Activated T-cell treated with anti-CD3 and anti-CD28 coated beads, Interleukin-2, amount 50 U/mL, for 24 hours (primary cell): ENCODE measurements around the gene HTT.
A peak's percentile ranks its signal among the peaks of the same experiment; 100 is the strongest.

Experiments used
- DNase-seq: peaks from one replicate; pipeline ENCODE4 v3.0.0-alpha.2; 2020
- H3K27ac Mint-ChIP-seq: 2 replicates; pipeline ENCODE4 v1.8.0; 2020; ENCODE audit warnings: mild to moderate bottlenecking, mixed read lengths
- H3K27me3 Mint-ChIP-seq: 2 replicates; pipeline ENCODE4 v1.8.0; 2020; ENCODE audit warnings: mixed read lengths
- H3K36me3 Mint-ChIP-seq: 2 replicates; pipeline ENCODE4 v1.8.0; 2020; ENCODE audit warnings: low read depth, mixed read lengths
- H3K4me1 Mint-ChIP-seq: 2 replicates; pipeline ENCODE4 v1.8.0; 2020; ENCODE audit warnings: low read depth, mixed read lengths
- H3K4me3 Mint-ChIP-seq: 2 replicates; pipeline ENCODE4 v1.8.0; 2020; ENCODE audit warnings: mild to moderate bottlenecking, moderate library complexity, mixed read lengths
- H3K9me3 Mint-ChIP-seq: 2 replicates; pipeline ENCODE4 v1.8.0; 2020; ENCODE audit warnings: mixed read lengths

Gene HTT

GRCh38 chr4:3116955-3117354 is 42.5 kb downstream of the HTT start:
- no peak overlapping the region for H3K4me3 Mint-ChIP-seq
- no peak overlapping the region for H3K27ac Mint-ChIP-seq
- H3K9me3 Mint-ChIP-seq = no peaks in the 10 kb centered on the region
- DNase-seq = no peak
- peaks cover 6% of the 10 kb centered on the region for H3K4me1 Mint-ChIP-seq
- H3K27me3 Mint-ChIP-seq = no peaks in the 10 kb centered on the region
- H3K36me3 Mint-ChIP-seq = peaks cover 95% of the 10 kb centered on the region

- peak overlapping the region; percentile 23 for H3K27ac Mint-ChIP-seq
Measured at GRCh38 chr4:3118312-3118711, 43.8 kb downstream of the HTT start.

GRCh38 chr4:3119464-3119863 is 45.0 kb downstream of the HTT start:
- Mint-ChIP-seq H3K36me3 (peaks cover 94% of the 10 kb centered on the region), H3K4me1 (peaks cover 25% of the 10 kb centered on the region), H3K27me3 (no peaks in the 10 kb centered on the region), H3K27ac (peak overlapping the region; percentile 9), H3K9me3 (no peaks in the 10 kb centered on the region), H3K4me3 (no peak overlapping the region)
- DNase-seq = no peak

More at GRCh38 chr4:3118312-3118711, 43.8 kb downstream of the HTT start:
- DNase-seq = no peak
- Mint-ChIP-seq H3K4me3 (no peak overlapping the region), H3K27me3 (no peaks in the 10 kb centered on the region), H3K9me3 (no peaks in the 10 kb centered on the region), H3K4me1 (peaks cover 16% of the 10 kb centered on the region), H3K36me3 (peaks cover 94% of the 10 kb centered on the region)

GRCh38 chr4:3121110-3121509 is 46.6 kb downstream of the HTT start:
- H3K9me3 Mint-ChIP-seq = no peaks in the 10 kb centered on the region
- H3K4me1 Mint-ChIP-seq = peaks cover 23% of the 10 kb centered on the region
- no peaks in the 10 kb centered on the region for H3K27me3 Mint-ChIP-seq
- H3K27ac Mint-ChIP-seq = no peak overlapping the region
- no peak for DNase-seq
- H3K36me3 Mint-ChIP-seq = peaks cover 90% of the 10 kb centered on the region
- no peak overlapping the region for H3K4me3 Mint-ChIP-seq

GRCh38 chr4:3121596-3121995 is 47.1 kb downstream of the HTT start:
- Mint-ChIP-seq H3K27me3 (no peaks in the 10 kb centered on the region), H3K4me1 (peaks cover 23% of the 10 kb centered on the region), H3K4me3 (no peak overlapping the region), H3K9me3 (no peaks in the 10 kb centered on the region), H3K27ac (no peak overlapping the region), H3K36me3 (peaks cover 88% of the 10 kb centered on the region)
- DNase-seq = no peak

GRCh38 chr4:3122081-3122563 is 47.6 kb downstream of the HTT start:
- no peak for DNase-seq
- H3K9me3 Mint-ChIP-seq = no peaks in the 10 kb centered on the region

GRCh38 chr4:3123181-3123671 is 48.7 kb downstream of the HTT start:
- Mint-ChIP-seq H3K4me3 (no peak overlapping the region), H3K27ac (peak overlapping the region; percentile 44), H3K9me3 (no peaks in the 10 kb centered on the region), H3K4me1 (peaks cover 23% of the 10 kb centered on the region), H3K36me3 (peaks cover 86% of the 10 kb centered on the region), H3K27me3 (no peaks in the 10 kb centered on the region)
- no peak for DNase-seq

More at GRCh38 chr4:3122081-3122563, 47.6 kb downstream of the HTT start:
- H3K36me3 Mint-ChIP-seq = peaks cover 88% of the 10 kb centered on the region
- no peak overlapping the region for H3K4me3 Mint-ChIP-seq
- H3K4me1 Mint-ChIP-seq = peaks cover 23% of the 10 kb centered on the region
- peak overlapping the region; percentile 80 for H3K27ac Mint-ChIP-seq
- no peaks in the 10 kb centered on the region for H3K27me3 Mint-ChIP-seq

- Mint-ChIP-seq H3K4me3 (no peak overlapping the region), H3K4me1 (peaks cover 23% of the 10 kb centered on the region), H3K27me3 (no peaks in the 10 kb centered on the region), H3K27ac (peak overlapping the region; percentile 30), H3K36me3 (peaks cover 85% of the 10 kb centered on the region), H3K9me3 (no peaks in the 10 kb centered on the region)
- DNase-seq = no peak
Measured at GRCh38 chr4:3124070-3124767, 49.7 kb downstream of the HTT start.

GRCh38 chr4:3127112-3127511 is 52.6 kb downstream of the HTT start:
- DNase-seq = no peak
- no peaks in the 10 kb centered on the region for H3K27me3 Mint-ChIP-seq
- H3K4me1 Mint-ChIP-seq = peaks cover 20% of the 10 kb centered on the region
- no peak overlapping the region for H3K27ac Mint-ChIP-seq
- H3K4me3 Mint-ChIP-seq = no peak overlapping the region
- no peaks in the 10 kb centered on the region for H3K9me3 Mint-ChIP-seq
- H3K36me3 Mint-ChIP-seq = peaks cover 87% of the 10 kb centered on the region

GRCh38 chr4:3128058-3128457 is 53.6 kb downstream of the HTT start:
- Mint-ChIP-seq H3K36me3 (peaks cover 88% of the 10 kb centered on the region), H3K4me3 (no peak overlapping the region), H3K27ac (no peak overlapping the region), H3K9me3 (no peaks in the 10 kb centered on the region), H3K4me1 (peaks cover 13% of the 10 kb centered on the region), H3K27me3 (no peaks in the 10 kb centered on the region)
- no peak for DNase-seq

GRCh38 chr4:3128976-3129375 is 54.5 kb downstream of the HTT start:
- Mint-ChIP-seq H3K36me3 (peaks cover 87% of the 10 kb centered on the region), H3K4me3 (no peak overlapping the region)

GRCh38 chr4:3130201-3130600 is 55.7 kb downstream of the HTT start:
- Mint-ChIP-seq H3K36me3 (peaks cover 90% of the 10 kb centered on the region), H3K27me3 (no peaks in the 10 kb centered on the region), H3K9me3 (no peaks in the 10 kb centered on the region), H3K4me1 (no peaks in the 10 kb centered on the region), H3K4me3 (no peak overlapping the region), H3K27ac (no peak overlapping the region)
- DNase-seq = no peak

More at GRCh38 chr4:3128976-3129375, 54.5 kb downstream of the HTT start:
- DNase-seq = no peak
- Mint-ChIP-seq H3K27me3 (no peaks in the 10 kb centered on the region), H3K9me3 (no peaks in the 10 kb centered on the region), H3K27ac (no peak overlapping the region), H3K4me1 (peaks cover 6% of the 10 kb centered on the region)

GRCh38 chr4:3130826-3131225 is 56.3 kb downstream of the HTT start:
- DNase-seq = no peak
- no peaks in the 10 kb centered on the region for H3K9me3 Mint-ChIP-seq
- no peak overlapping the region for H3K4me3 Mint-ChIP-seq
- no peak overlapping the region for H3K27ac Mint-ChIP-seq
- H3K27me3 Mint-ChIP-seq = no peaks in the 10 kb centered on the region
- H3K36me3 Mint-ChIP-seq = peaks cover 91% of the 10 kb centered on the region
- H3K4me1 Mint-ChIP-seq = no peaks in the 10 kb centered on the region

- DNase-seq = no peak
- H3K27me3 Mint-ChIP-seq = no peaks in the 10 kb centered on the region
- peaks cover 94% of the 10 kb centered on the region for H3K36me3 Mint-ChIP-seq
- H3K4me3 Mint-ChIP-seq = no peak overlapping the region
- no peak overlapping the region for H3K27ac Mint-ChIP-seq
- H3K9me3 Mint-ChIP-seq = no peaks in the 10 kb centered on the region
- no peaks in the 10 kb centered on the region for H3K4me1 Mint-ChIP-seq
Measured at GRCh38 chr4:3134201-3134600, 59.7 kb downstream of the HTT start.

- Mint-ChIP-seq H3K27me3 (no peaks in the 10 kb centered on the region), H3K4me3 (no peak overlapping the region), H3K9me3 (no peaks in the 10 kb centered on the region), H3K27ac (no peak overlapping the region), H3K4me1 (no peaks in the 10 kb centered on the region), H3K36me3 (peaks cover 94% of the 10 kb centered on the region)
- no peak for DNase-seq
Measured at GRCh38 chr4:3135155-3136011, 60.9 kb downstream of the HTT start.
